22Rv1 (cell line): Measurements from ENCODE around the gene PSMG4.

Experiments
- ZFX ChIP-seq: fragments of 450-650 bp; IDR thresholded peaks from 2 replicates; pipeline ENCODE4 v1.6.1; 2017; ENCODE audit warnings: antibody characterized with exemption, borderline replicate concordance
- TF ChIP-seq, protein P1 (sequence below): fragments of 450-650 bp; IDR thresholded peaks from 2 replicates; pipeline ENCODE4 v1.5.1; 2017; ENCODE audit warnings: mild to moderate bottlenecking

DNA sequence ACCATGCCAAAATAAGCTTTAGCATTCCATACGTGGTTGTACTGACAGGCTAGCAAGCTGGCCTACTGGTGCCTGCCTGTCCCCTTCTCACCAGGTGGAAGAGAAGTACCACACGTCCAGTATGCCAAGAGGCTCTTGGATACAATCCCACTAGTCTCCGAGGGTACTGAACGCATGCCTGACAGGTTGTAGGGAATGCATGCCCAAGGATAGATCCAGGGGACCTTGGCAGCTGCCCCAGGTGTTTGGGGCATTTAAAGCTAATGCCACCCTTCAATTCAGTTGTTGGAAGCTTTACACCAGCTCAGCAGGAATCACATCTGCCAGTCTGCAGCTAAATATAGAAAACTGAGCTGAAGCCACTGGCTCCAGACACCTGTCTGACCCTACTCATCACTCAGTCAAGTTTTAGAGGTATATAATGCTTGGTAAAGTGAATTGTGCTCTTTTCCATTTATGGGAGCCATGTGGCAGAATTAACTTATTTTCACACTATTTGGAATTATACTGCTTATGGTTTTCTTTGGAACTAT, 36.2 kb upstream of the PSMG4 start:
- TF ChIP-seq, protein P1, sequence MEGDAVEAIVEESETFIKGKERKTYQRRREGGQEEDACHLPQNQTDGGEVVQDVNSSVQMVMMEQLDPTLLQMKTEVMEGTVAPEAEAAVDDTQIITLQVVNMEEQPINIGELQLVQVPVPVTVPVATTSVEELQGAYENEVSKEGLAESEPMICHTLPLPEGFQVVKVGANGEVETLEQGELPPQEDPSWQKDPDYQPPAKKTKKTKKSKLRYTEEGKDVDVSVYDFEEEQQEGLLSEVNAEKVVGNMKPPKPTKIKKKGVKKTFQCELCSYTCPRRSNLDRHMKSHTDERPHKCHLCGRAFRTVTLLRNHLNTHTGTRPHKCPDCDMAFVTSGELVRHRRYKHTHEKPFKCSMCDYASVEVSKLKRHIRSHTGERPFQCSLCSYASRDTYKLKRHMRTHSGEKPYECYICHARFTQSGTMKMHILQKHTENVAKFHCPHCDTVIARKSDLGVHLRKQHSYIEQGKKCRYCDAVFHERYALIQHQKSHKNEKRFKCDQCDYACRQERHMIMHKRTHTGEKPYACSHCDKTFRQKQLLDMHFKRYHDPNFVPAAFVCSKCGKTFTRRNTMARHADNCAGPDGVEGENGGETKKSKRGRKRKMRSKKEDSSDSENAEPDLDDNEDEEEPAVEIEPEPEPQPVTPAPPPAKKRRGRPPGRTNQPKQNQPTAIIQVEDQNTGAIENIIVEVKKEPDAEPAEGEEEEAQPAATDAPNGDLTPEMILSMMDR = no peak
- no peak for TF ChIP-seq ZFX
